A673 (cell line): ENCODE measurements around the gene MC4R.

ENCODE experiments used
- CTCF ChIP-seq: fragments of 300-800, 200-600 bp; sonication (generic); conservative IDR thresholded peaks from 2 replicates; pipeline ENCODE4 v1.5.1; 2017; ENCODE audit warnings: low read depth, mild to moderate bottlenecking, antibody characterized with exemption, low read length, moderate library complexity, mixed read lengths
- EZH2 ChIP-seq: fragments of 200-600 bp; sonication (generic); IDR thresholded peaks from 2 replicates; pipeline ENCODE4 v1.6.1; 2017; ENCODE audit warnings: borderline replicate concordance, low read depth, mild to moderate bottlenecking, mixed read lengths, antibody characterized with exemption, low read length; ENCODE audit not compliant: poor library complexity, severe bottlenecking

- no peak for TF ChIP-seq CTCF
- no peak for TF ChIP-seq EZH2
Observed at GRCh38 chr18:60347526-60348045, 25.0 kb downstream of the MC4R start.
